ENCODE results near the gene PKD1. TPM values are rescaled to one million over a fixed set of nuclear protein-coding genes. Genes with fewer than 3 reads are reported as not detected.

The PKD1 gene
- total and polyA plus RNA-seq, 2 of the 13 experiments (the other 11 are each of a cell fraction or from before 2014, with no cell fraction given) = 22.1 to 23.0 TPM

GRCh38 chr16:2040041-2040786 lies 95.5 kb downstream of the PKD1 start:
- peak; percentile 1 for ATAC-seq
- BruUV-seq (replicated peaks) = no TSS peak
- peak; percentile 29; the same call in 1 of the 2 replicates for TF ChIP-seq ZBTB33 (CRISPR knock-in tag; IDR thresholded peaks at IDR 0.05)
- TF ChIP-seq BCL3 (CRISPR knock-in tag; IDR thresholded peaks at IDR 0.05) = peak; percentile 12; the same call in 1 of the 2 replicates
- 0 out of 2 replicates have a peak, but pooled peaks have one; percentile 38 for TF ChIP-seq ZNF597 (CRISPR knock-in tag; IDR thresholded peaks at IDR 0.05)
- no peak for TF ChIP-seq ZNF740 (CRISPR knock-in tag; IDR thresholded peaks at IDR 0.05)
- TF ChIP-seq ZNF605 (CRISPR knock-in tag; IDR thresholded peaks at IDR 0.05) = no peak
- 0 out of 2 replicates have a peak, but pooled peaks have one; percentile 52 for TF ChIP-seq DNMT1 (CRISPR knock-in tag; IDR thresholded peaks at IDR 0.05)
- 0 out of 2 replicates have a peak, but pooled peaks have one; percentile 15 for TF ChIP-seq ZNF274 (CRISPR knock-in tag; IDR thresholded peaks at IDR 0.05)
- peak; percentile 38; the same call in 1 of the 2 replicates for TF ChIP-seq ZNF749 (CRISPR knock-in tag; IDR thresholded peaks at IDR 0.05; ENCODE audit: borderline replicate concordance)
- TF ChIP-seq MYC (CRISPR knock-in tag; IDR thresholded peaks at IDR 0.05; ENCODE audit: borderline replicate concordance) = no peak; the same call in 1 of the 2 replicates
- peak; percentile 52 for TF ChIP-seq SRSF1 (optimal IDR thresholded peaks at IDR 0.05; ENCODE audit: low read depth, low read length)
- TF ChIP-seq ARNT (IDR thresholded peaks at IDR 0.05) = no peak
- peak; percentile 10; the same call in 1 of the 2 replicates for TF ChIP-seq ZMYM4 (CRISPR knock-in tag; IDR thresholded peaks at IDR 0.05)
- TF ChIP-seq WIZ (CRISPR knock-in tag; IDR thresholded peaks at IDR 0.05) = no peak
- TF ChIP-seq RAD51 (IDR thresholded peaks at IDR 0.05; ENCODE audit: borderline replicate concordance) = no peak
- 0 out of 2 replicates have a peak, but pooled peaks have one; percentile 32 for TF ChIP-seq TIGD3 (CRISPR knock-in tag; IDR thresholded peaks at IDR 0.05; ENCODE audit: borderline replicate concordance)

More at GRCh38 chr16:2040041-2040786, 95.5 kb downstream of the PKD1 start:
- FAIRE-seq (no peak), DNase-seq (ENCODE audit: low spot score) (no peak)
- Histone ChIP-seq H3K79me2 (ENCODE audit: insufficient read depth, low read length) (no peaks in the 10 kb centered on the region), H3K9me3 (ENCODE audit: low read length) (no peaks in the 10 kb centered on the region), H3K4me2 (ENCODE audit: low read depth, low read length) (peak overlapping the region; percentile 64), H3K9ac (ENCODE audit: insufficient read depth, low read depth, low read length) (peak overlapping the region; percentile 54), H3K27me3 (ENCODE audit: control insufficient read depth in 1 of 2, insufficient read depth in 2 of 2, low read length in 2 of 2) (no peaks in the 10 kb centered on the region), H3K4me3 (replicated peaks in 1 of 3; ENCODE audit: insufficient read depth in 1 of 3, low read depth in 2 of 3, low read length in 3 of 3) (peak overlapping the region in 1 of 3 experiments; percentile 46; a peak in 1 of 6 replicates), H4K20me1 (ENCODE audit: insufficient read depth, low read length) (no peaks in the 10 kb centered on the region), H2AFZ (ENCODE audit: low read length) (no peak overlapping the region), H3K4me1 (ENCODE audit: insufficient read depth, low read length) (peaks cover 70% of the 10 kb centered on the region), H3K27ac (ENCODE audit: extremely low read length, insufficient read depth, low read length) (peak overlapping the region; percentile 86), H3K36me3 (replicated peaks in 1 of 2; ENCODE audit: control insufficient read depth in 1 of 2, insufficient read depth in 2 of 2, low read length in 2 of 2) (peaks cover 3 to 6% of the 10 kb centered on the region in 2 experiments; a peak in 4 of 5 replicates)
- in situ Hi-C loops (cut with HindIII; ENCODE audit: extremely low pct_ligation_motif_present, low pct_unique_long_range_greater_than_20kb) = no loop called here
- intact Hi-C loops (cut with micrococcal nuclease; ENCODE audit: unreplicated experiment) = no loop called here
- 61% methylated on average over 12 of the region's 24 CpGs for WGBS (ENCODE audit: low lambda C conversion rate)
- ChIA-PET CTCF (ENCODE audit: low intra/inter-chr PET ratio, low total read pairs) (no interaction called here), POLR2A (interaction anchor here (1.2 to 4.8 kb wide), 10 partner anchors 8 to 258 kb away, joined by 3 to 62 read pairs (median 5); partner anchors contain the start of genes NHERF2, NTHL1, NUBP2 and RPS2)
